Vagina (tissue), 2 donors: ENCODE results near the gene FAF1.

Source experiments
- CTCF ChIP-seq, 3 experiments: fragments of 450-650 bp in 2 of 3; fragments of 200-600 bp in 1 of 3; sonication (generic) in 1 of 3; IDR thresholded peaks; one replicate each; pipeline ENCODE4 v1.5.1; 2017 to 2019; ENCODE audit warnings: antibody characterized with exemption in 3 of 3, mild to moderate bottlenecking in 2 of 3, moderate library complexity in 2 of 3
- POLR2AphosphoS5 ChIP-seq, 2 donors: sonication (generic); formaldehyde crosslinking; IDR thresholded peaks; one replicate each; pipeline ENCODE4 v1.9.0; 2017; ENCODE audit warnings: antibody characterized with exemption in 2 of 2, mild to moderate bottlenecking in 2 of 2, low read depth in 1 of 2; ENCODE audit not compliant: insufficient read depth in 1 of 2

- TF ChIP-seq CTCF (IDR thresholded peaks at IDR 0.05) = no peak
- TF ChIP-seq POLR2AphosphoS5 (IDR thresholded peaks at IDR 0.05; ENCODE audit: insufficient read depth in 1 of 2, low read depth in 1 of 2) = no peak
Observed at GRCh38 chr1:50659107-50659662, 300.9 kb downstream of the FAF1 start.
